Measurements from ENCODE around the gene NUDT19.
"Not testable (repeated sequence)": the region's sequence is repeated elsewhere in the genome, so short reads cannot be mapped to it uniquely, and the experiment has no call there.

Gene NUDT19

GRCh38 chr19:32743447-32743846 is 51.8 kb downstream of the NUDT19 start:
- Histone ChIP-seq H3K4me1 (ENCODE audit: low read depth, poor library complexity, severe bottlenecking) (peaks cover 27% of the 10 kb centered on the region), H3K27ac (no peak overlapping the region), H4K20me1 (ENCODE audit: insufficient read depth) (no peaks in the 10 kb centered on the region), H3K79me2 (ENCODE audit: insufficient read depth, low read depth) (no peaks in the 10 kb centered on the region), H3K4me2 (no peak overlapping the region), H2AFZ (ENCODE audit: low read depth) (no peak overlapping the region), H3K4me3 (IDR thresholded peaks at IDR 0.05; ENCODE audit: insufficient read depth, low read depth, low read length) (no peak overlapping the region), H3K9ac (no peak overlapping the region), H3K36me3 (ENCODE audit: insufficient read depth) (no peaks in the 10 kb centered on the region), H3K27me3 (ENCODE audit: insufficient read depth, low read depth) (0 out of 2 replicates have a peak, but pooled peaks cover 4% of the 10 kb centered on the region)
- no peak for TF ChIP-seq CTCF (conservative IDR thresholded peaks at IDR 0.05; ENCODE audit: low read depth, low read length)

- no peak overlapping the region for H3K27ac ChIP-seq
- H4K20me1 ChIP-seq (ENCODE audit: insufficient read depth), result no peaks in the 10 kb centered on the region
- H2AFZ ChIP-seq (ENCODE audit: low read depth), result no peak overlapping the region
- H3K4me2 ChIP-seq, result no peak overlapping the region
- no peak for TF ChIP-seq CTCF (conservative IDR thresholded peaks at IDR 0.05; ENCODE audit: low read depth, low read length)
- 0 out of 2 replicates have a peak, but pooled peaks cover 4% of the 10 kb centered on the region for H3K27me3 ChIP-seq (ENCODE audit: insufficient read depth, low read depth)
- H3K4me1 ChIP-seq (ENCODE audit: low read depth, poor library complexity, severe bottlenecking), result peaks cover 34% of the 10 kb centered on the region
- no peak overlapping the region for H3K9ac ChIP-seq
- H3K4me3 ChIP-seq (IDR thresholded peaks at IDR 0.05; ENCODE audit: insufficient read depth, low read depth, low read length), result no peak overlapping the region
- no peaks in the 10 kb centered on the region for H3K36me3 ChIP-seq (ENCODE audit: insufficient read depth)
- H3K79me2 ChIP-seq (ENCODE audit: insufficient read depth, low read depth), result no peaks in the 10 kb centered on the region
Measured at GRCh38 chr19:32744555-32745325, 53.1 kb downstream of the NUDT19 start.

DNA sequence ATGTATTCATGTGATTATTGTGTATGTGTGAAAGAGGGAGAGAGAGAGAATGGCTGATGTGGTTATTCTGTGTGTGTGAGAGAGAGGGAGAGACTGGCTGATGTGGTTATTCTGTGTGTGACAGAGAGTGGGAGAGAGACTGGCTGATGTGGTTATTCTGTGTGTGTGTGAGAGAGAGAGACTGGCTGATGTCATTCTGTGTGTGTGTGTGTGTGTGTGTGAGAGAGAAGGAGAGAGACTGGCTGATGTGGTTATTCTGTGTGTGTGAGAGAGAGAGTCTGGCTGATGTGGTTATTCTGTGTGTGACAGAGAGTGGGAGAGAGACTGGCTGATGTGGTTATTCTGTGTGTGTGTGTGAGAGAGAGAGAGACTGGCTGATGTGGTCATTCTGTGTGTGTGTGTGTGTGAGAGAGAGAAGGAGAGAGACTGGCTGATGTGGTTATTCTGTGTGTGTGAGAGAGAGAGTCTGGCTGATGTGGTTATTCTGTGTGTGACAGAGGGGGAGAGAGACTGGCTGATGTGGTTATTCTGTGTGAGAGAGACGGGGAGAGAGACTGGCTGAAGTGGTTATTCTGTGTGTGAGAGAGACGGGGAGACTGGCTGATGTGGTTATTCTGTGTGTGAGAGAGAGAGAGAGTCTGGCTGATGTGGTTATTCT is 54.1 kb downstream of the NUDT19 start:
- H4K20me1 ChIP-seq (ENCODE audit: insufficient read depth); H3K27me3 ChIP-seq (ENCODE audit: insufficient read depth, low read depth); H3K36me3 ChIP-seq (ENCODE audit: insufficient read depth); H3K9ac ChIP-seq; H3K27ac ChIP-seq; H3K79me2 ChIP-seq (ENCODE audit: insufficient read depth, low read depth); H3K4me2 ChIP-seq; H2AFZ ChIP-seq (ENCODE audit: low read depth); H3K4me3 ChIP-seq (IDR thresholded peaks at IDR 0.05; ENCODE audit: insufficient read depth, low read depth, low read length): not testable (repeated sequence)
- H3K4me1 ChIP-seq (ENCODE audit: low read depth, poor library complexity, severe bottlenecking), result peaks cover 34% of the 10 kb centered on the region

- Histone ChIP-seq H2AFZ (ENCODE audit: low read depth) (0 out of 2 replicates have a peak overlapping the region, but pooled peaks have one; percentile 23), H3K4me2 (peak overlapping the region; percentile 20), H3K27ac (peak overlapping the region; percentile 10; the same call in 1 of the 2 replicates), H3K4me1 (ENCODE audit: low read depth, poor library complexity, severe bottlenecking) (peaks cover 34% of the 10 kb centered on the region)
- not testable (repeated sequence) for H3K9ac ChIP-seq; H3K79me2 ChIP-seq (ENCODE audit: insufficient read depth, low read depth); H3K27me3 ChIP-seq (ENCODE audit: insufficient read depth, low read depth); H3K4me3 ChIP-seq (IDR thresholded peaks at IDR 0.05; ENCODE audit: insufficient read depth, low read depth, low read length); H4K20me1 ChIP-seq (ENCODE audit: insufficient read depth); H3K36me3 ChIP-seq (ENCODE audit: insufficient read depth)
Measured at GRCh38 chr19:32746631-32747196, 55.1 kb downstream of the NUDT19 start.

GRCh38 chr19:32748497-32748896 is 56.9 kb downstream of the NUDT19 start:
- H3K4me3 ChIP-seq (IDR thresholded peaks at IDR 0.05; ENCODE audit: insufficient read depth, low read depth, low read length), result no peak overlapping the region
- no peak overlapping the region for H3K9ac ChIP-seq
- H3K27me3 ChIP-seq (ENCODE audit: insufficient read depth, low read depth), result no peaks in the 10 kb centered on the region
- H3K27ac ChIP-seq, result no peak overlapping the region
- no peaks in the 10 kb centered on the region for H3K79me2 ChIP-seq (ENCODE audit: insufficient read depth, low read depth)
- no peak for TF ChIP-seq CTCF (conservative IDR thresholded peaks at IDR 0.05; ENCODE audit: low read depth, low read length)
- no peak overlapping the region for H2AFZ ChIP-seq (ENCODE audit: low read depth)
- H3K4me2 ChIP-seq, result no peak overlapping the region
- no peaks in the 10 kb centered on the region for H3K36me3 ChIP-seq (ENCODE audit: insufficient read depth)
- no peaks in the 10 kb centered on the region for H4K20me1 ChIP-seq (ENCODE audit: insufficient read depth)
- H3K4me1 ChIP-seq (ENCODE audit: low read depth, poor library complexity, severe bottlenecking), result peaks cover 34% of the 10 kb centered on the region

All from KMS-11 (cell line).